Measurements from ENCODE around the gene PCDH15. TPM values are rescaled to one million over a fixed set of nuclear protein-coding genes. Genes with fewer than 3 reads are reported as not detected.

The PCDH15 gene
- total and polyA plus RNA-seq, 2 of the 4 experiments (the other 2 are of a cell fraction), result not detected

- no TSS peak for BruUV-seq (replicated peaks)
- no peak overlapping the region for H4K8ac ChIP-seq (ENCODE audit: low read depth in 2 of 2, low read length in 2 of 2)
- no peak overlapping the region for H4K5ac ChIP-seq (ENCODE audit: low read depth, low read length)
- no peak overlapping the region for H2BK20ac ChIP-seq (ENCODE audit: low read depth, low read length)
- no CpG with 5 or more reads among the region's 3 CpGs for WGBS, 2 experiments (ENCODE audit: extremely low coverage in 2 of 2, insufficient read length in 1 of 2)
- no peak overlapping the region for H2AFZ ChIP-seq (replicated peaks; ENCODE audit: low read length, poor library complexity)
- no peak overlapping the region for H3K23ac ChIP-seq (ENCODE audit: low read depth, low read length)
- H2AK9ac ChIP-seq (replicated peaks; ENCODE audit: low read depth, low read length, poor library complexity), result no peak overlapping the region
- ATAC-seq (ENCODE audit: low read depth), result no peak
- H3K4me1 ChIP-seq (ENCODE audit: control insufficient read depth, insufficient read depth, low read length), result no peaks in the 10 kb centered on the region
- no peaks in the 10 kb centered on the region for H3K36me3 ChIP-seq (ENCODE audit: control insufficient read depth, insufficient read depth, low read length)
- intact Hi-C loops (cut with micrococcal nuclease), result no loop called here
- no peak overlapping the region for H3K27ac ChIP-seq (ENCODE audit: insufficient read depth, low read length)
- H3K4me2 ChIP-seq (ENCODE audit: low read depth, low read length), result no peak overlapping the region
- in situ Hi-C loops (cut with MboI; ENCODE audit: low sequenced_read_pairs), result no loop called here
- DNase-seq, result no peak
- H2BK120ac ChIP-seq (ENCODE audit: low read depth, low read length), result no peak overlapping the region
- no peak overlapping the region for H3K56ac ChIP-seq (ENCODE audit: extremely low read depth, insufficient read depth, low read length)
- ChIA-PET CTCF (interaction anchor here (0.6 kb wide), 1 partner anchor 9 kb away, joined by 10 read pairs; no protein-coding TSS in a partner anchor), POLR2A (ENCODE audit: unreplicated experiment) (no interaction called here)
- no peak overlapping the region for H3K4ac ChIP-seq (ENCODE audit: low read depth, low read length)
- H2BK15ac ChIP-seq (ENCODE audit: low read depth, low read length), result no peak overlapping the region
- H4K20me1 ChIP-seq (ENCODE audit: insufficient read depth, low read length), result no peaks in the 10 kb centered on the region
- no peaks in the 10 kb centered on the region for H3K9me1 ChIP-seq (ENCODE audit: insufficient read depth, low read length)
- no peak overlapping the region for H3K9ac ChIP-seq (ENCODE audit: low read depth, low read length)
- no peak overlapping the region for H3K18ac ChIP-seq (ENCODE audit: low read depth, low read length)
- no peaks in the 10 kb centered on the region for H3K27me3 ChIP-seq (ENCODE audit: control insufficient read depth, insufficient read depth, low read length)
- H3K9me3 ChIP-seq (ENCODE audit: control insufficient read depth, insufficient read depth, low read length), result no peaks in the 10 kb centered on the region
- H2BK5ac ChIP-seq (ENCODE audit: low read depth, low read length, poor library complexity, severe bottlenecking), result no peak overlapping the region
- H4K91ac ChIP-seq (ENCODE audit: insufficient read depth, low read depth, low read length), result no peak overlapping the region
- no peak overlapping the region for H3K14ac ChIP-seq (replicated peaks; ENCODE audit: low read depth, low read length)
- TF ChIP-seq CEBPB (IDR thresholded peaks at IDR 0.05; ENCODE audit: low read depth, low read length), result no peak
- no peak for TF ChIP-seq BHLHE40 (IDR thresholded peaks at IDR 0.05; ENCODE audit: low read depth, low read length)
- H3K4me3 ChIP-seq (ENCODE audit: insufficient read depth, low read depth, low read length), result no peak overlapping the region
- H3K79me1 ChIP-seq (ENCODE audit: low read depth in 1 of 2, low read length in 2 of 2), result no peaks in the 10 kb centered on the region
- dilution Hi-C loops (cut with HindIII; ENCODE audit: low sequenced_read_pairs, unreplicated experiment), result no loop called here
- H2AK5ac ChIP-seq (ENCODE audit: low read depth, low read length), result no peak overlapping the region
Measured at GRCh38 chr10:54550016-54550415, 251.0 kb downstream of the PCDH15 start.

Measured in IMR-90 (cell line).